GM10266 (cell line): ENCODE results near the gene ARL15.

ENCODE experiments used
- DNase-seq: peaks from one replicate; pipeline ENCODE4 v3.0.0; 2012; ENCODE audit errors: extremely low spot score
- CTCF ChIP-seq: IDR thresholded peaks from 2 replicates; pipeline ENCODE4 v1.5.1; 2012; ENCODE audit warnings: mild to moderate bottlenecking, low read depth; ENCODE audit not compliant: control insufficient read depth, insufficient read depth; ENCODE audit errors: missing control alignments

ARL15 gene

GRCh38 chr5:53980061-53980460, 330.3 kb downstream of the ARL15 start:
- no peak for DNase-seq
- TF ChIP-seq CTCF, result no peak

GRCh38 chr5:53974021-53974420, 336.4 kb downstream of the ARL15 start:
- no peak for TF ChIP-seq CTCF
- DNase-seq, result no peak

GRCh38 chr5:53972314-53972713, 338.1 kb downstream of the ARL15 start:
- TF ChIP-seq CTCF, result no peak
- DNase-seq, result no peak

GRCh38 chr5:53971551-53971950, 338.8 kb downstream of the ARL15 start:
- no peak for DNase-seq
- TF ChIP-seq CTCF, result no peak

- no peak for TF ChIP-seq CTCF
- DNase-seq, result no peak
Measured at GRCh38 chr5:53971131-53971530, 339.2 kb downstream of the ARL15 start.

GRCh38 chr5:53970475-53970874, 339.9 kb downstream of the ARL15 start:
- no peak for TF ChIP-seq CTCF
- DNase-seq, result no peak

GRCh38 chr5:53969176-53969730, 341.1 kb downstream of the ARL15 start:
- DNase-seq, result no peak

More at GRCh38 chr5:53969176-53969730, 341.1 kb downstream of the ARL15 start:
- no peak for TF ChIP-seq CTCF
